ENCODE results near the gene NDUFA11. TPM values are rescaled to one million over a fixed set of nuclear protein-coding genes. Genes with fewer than 3 reads are reported as not detected.

The NDUFA11 gene
- total RNA-seq, 3 donors from 2014 or later = 186 to 278 (median 186) TPM

Other genes with a start within 250 kb of the NDUFA11 start
- 10 to 100 TPM; 29.4 to 49.5 (median 44.3) TPM for gene MICOS13, start 223.3 kb downstream of the NDUFA11 start, total RNA-seq
- 10 to 100 TPM; 10.4 to 13.1 (median 11.1) TPM for gene HSD11B1L, start 222.8 kb downstream of the NDUFA11 start, total RNA-seq
- gene RPL36, start 213.5 kb downstream of the NDUFA11 start, total RNA-seq = 1,000 to 10,000 TPM in 1 of 3 donors, 100 to 1,000 TPM in 2; 687 to 1,274 (median 863) TPM
- 10 to 100 TPM; 48.1 to 66.2 (median 60.6) TPM for gene LONP1, start 183.6 kb downstream of the NDUFA11 start, total RNA-seq
- not detected for gene CATSPERD, start 183.2 kb downstream of the NDUFA11 start, total RNA-seq
- gene PRR22, start 119.0 kb downstream of the NDUFA11 start, total RNA-seq = 1 to 10 TPM in 2 of 3 donors, under 1 TPM in 1; 0.64 to 2.0 (median 1.2) TPM
- 10 to 100 TPM; 28.8 to 44.9 (median 37.2) TPM for gene DUS3L, start 112.6 kb downstream of the NDUFA11 start, total RNA-seq
- gene NRTN, start 98.7 kb downstream of the NDUFA11 start, total RNA-seq = 1 to 10 TPM in 2 of 3 donors, under 1 TPM in 1; 0.48 to 1.8 (median 1.6) TPM
- gene FUT6, start 64.1 kb downstream of the NDUFA11 start, total RNA-seq = 1 to 10 TPM in 1 of 3 donors, under 1 TPM in 1, not detected in 1; 0.73 to 4.3 TPM
- gene FUT3, start 52.3 kb downstream of the NDUFA11 start, total RNA-seq = 1 to 10 TPM in 2 of 3 donors, not detected in 1; 1.3 to 2.9 TPM
- not detected for gene FUT5, start 33.2 kb downstream of the NDUFA11 start, total RNA-seq
- 10 to 100 TPM in 1 of 3 donors, 1 to 10 TPM in 2; 6.1 to 11.8 (median 9.2) TPM for gene VMAC, start 1.1 kb upstream of the NDUFA11 start, total RNA-seq
- 10 to 100 TPM in 2 of 3 donors, 1 to 10 TPM in 1; 9.4 to 19.0 (median 16.4) TPM for gene CAPS, start 10.5 kb upstream of the NDUFA11 start, total RNA-seq
- gene RANBP3, start 74.3 kb upstream of the NDUFA11 start, total RNA-seq = 10 to 100 TPM; 54.4 to 66.2 (median 64.9) TPM
- gene RFX2, start 206.7 kb upstream of the NDUFA11 start, total RNA-seq = 10 to 100 TPM in 1 of 3 donors, 1 to 10 TPM in 2; 6.1 to 16.2 (median 9.2) TPM
- gene ACSBG2, start 231.9 kb upstream of the NDUFA11 start, total RNA-seq = under 1 TPM in 2 of 3 donors, not detected in 1; 0.16 to 0.33 TPM

All from breast epithelium (tissue), 3 donors.